ENCODE results near the gene PPP2CA. TPM values are rescaled to one million over a fixed set of nuclear protein-coding genes. Genes with fewer than 3 reads are reported as not detected.

Gene PPP2CA
- total and polyA plus RNA-seq, 9 of the 15 experiments (the other 6 are each of a cell fraction or from before 2014, with no cell fraction given), result 23.0 to 257 (median 109) TPM

DNA sequence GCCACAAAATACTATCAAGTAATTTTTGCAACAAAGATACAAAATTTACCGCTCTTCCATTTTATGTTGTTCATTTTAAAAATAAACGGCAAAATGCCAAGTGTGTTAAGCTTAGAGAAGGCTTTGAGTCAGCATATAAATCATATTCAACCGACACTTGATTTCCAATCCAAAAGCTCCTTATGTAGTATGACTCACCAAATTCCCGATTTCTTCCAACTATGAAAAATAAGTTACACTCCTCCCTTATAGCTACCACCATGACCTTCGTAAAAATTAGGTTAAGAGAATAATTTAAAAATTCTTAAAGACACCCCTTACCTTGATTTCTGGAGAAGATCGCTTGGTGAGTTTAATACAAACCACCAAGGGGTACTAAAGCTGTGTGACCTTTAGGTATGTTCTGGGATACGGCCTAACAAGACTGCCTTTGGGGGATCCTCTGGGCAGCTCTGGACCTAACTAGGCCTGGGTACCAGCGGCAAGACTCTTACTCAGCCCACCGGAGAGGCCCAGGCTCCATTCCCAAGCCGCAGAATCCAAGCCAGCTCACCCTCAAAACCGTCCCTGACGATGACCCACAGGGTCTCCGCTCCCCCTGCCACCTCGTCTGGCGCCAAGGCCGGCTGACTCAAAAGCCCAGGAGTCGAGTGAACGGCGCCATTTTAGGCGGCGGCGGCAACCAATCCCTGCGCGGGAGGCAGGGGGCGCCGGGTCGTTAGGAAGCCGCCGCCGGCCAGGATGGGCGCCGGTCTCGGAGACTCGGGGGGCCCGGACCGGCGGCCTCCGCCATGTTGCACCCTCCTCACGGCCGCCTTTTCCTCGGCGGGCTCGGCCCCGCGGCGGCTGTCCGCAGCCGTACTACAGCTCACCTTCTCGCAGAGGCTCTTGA lies 739 bp downstream of the PPP2CA start (continued):
- TF ChIP-seq E2F6 (IDR thresholded peaks at IDR 0.05; ENCODE audit: borderline replicate concordance in 1 of 2, extremely low read depth in 1 of 2, insufficient read depth in 1 of 2, insufficient read length in 1 of 2, low read depth in 1 of 2, low read length in 1 of 2, poor library complexity in 1 of 2, severe bottlenecking in 1 of 2) (peak in 1 of 2 experiments; percentile 49), DPF2 (IDR thresholded peaks at IDR 0.05) (peak; percentile 14; the same call in 1 of the 2 replicates), HLTF (IDR thresholded peaks at IDR 0.05) (no peak; the same call in 1 of the 2 replicates), ZBTB2 (IDR thresholded peaks at IDR 0.05) (no peak), NR2C1 (IDR thresholded peaks at IDR 0.05) (no peak), NR2C1 (tag; IDR thresholded peaks at IDR 0.05) (no peak), ZNF316 (IDR thresholded peaks at IDR 0.05) (peak; percentile 71), CREM (IDR thresholded peaks at IDR 0.05; ENCODE audit: low read depth) (peak; percentile 13; the same call in 1 of the 2 replicates), L3MBTL2 (IDR thresholded peaks at IDR 0.05) (peak; percentile 70), ZNF695 (CRISPR knock-in tag; IDR thresholded peaks at IDR 0.05) (no peak), ATF2 (CRISPR knock-in tag; IDR thresholded peaks at IDR 0.05) (no peak), SMARCB1 (IDR thresholded peaks at IDR 0.05; ENCODE audit: insufficient read length, low read depth) (no peak), NR3C1 (CRISPR knock-in tag; IDR thresholded peaks at IDR 0.05) (0 out of 2 replicates have a peak, but pooled peaks have one; percentile 38), ILK (tag; IDR thresholded peaks at IDR 0.05; ENCODE audit: borderline replicate concordance, low read depth) (no peak), NCOR1 (IDR thresholded peaks at IDR 0.05) (0 out of 2 replicates have a peak, but pooled peaks have one; percentile 6), GATAD2B (IDR thresholded peaks at IDR 0.05; ENCODE audit: borderline replicate concordance) (0 out of 2 replicates have a peak, but pooled peaks have one; percentile 29), CHD1 (IDR thresholded peaks at IDR 0.05; ENCODE audit: low read length) (peak; percentile 99), PTBP1 (IDR thresholded peaks at IDR 0.05; ENCODE audit: low read depth, low read length) (no peak), ZNF76 (CRISPR knock-in tag; IDR thresholded peaks at IDR 0.05; ENCODE audit: borderline replicate concordance) (no peak), BDP1 (IDR thresholded peaks at IDR 0.05; ENCODE audit: insufficient read depth, insufficient read length) (no peak), HNRNPH1 (optimal IDR thresholded peaks at IDR 0.05; ENCODE audit: low read depth, low read length) (no peak)
- TF ChIP-seq, protein P1, sequence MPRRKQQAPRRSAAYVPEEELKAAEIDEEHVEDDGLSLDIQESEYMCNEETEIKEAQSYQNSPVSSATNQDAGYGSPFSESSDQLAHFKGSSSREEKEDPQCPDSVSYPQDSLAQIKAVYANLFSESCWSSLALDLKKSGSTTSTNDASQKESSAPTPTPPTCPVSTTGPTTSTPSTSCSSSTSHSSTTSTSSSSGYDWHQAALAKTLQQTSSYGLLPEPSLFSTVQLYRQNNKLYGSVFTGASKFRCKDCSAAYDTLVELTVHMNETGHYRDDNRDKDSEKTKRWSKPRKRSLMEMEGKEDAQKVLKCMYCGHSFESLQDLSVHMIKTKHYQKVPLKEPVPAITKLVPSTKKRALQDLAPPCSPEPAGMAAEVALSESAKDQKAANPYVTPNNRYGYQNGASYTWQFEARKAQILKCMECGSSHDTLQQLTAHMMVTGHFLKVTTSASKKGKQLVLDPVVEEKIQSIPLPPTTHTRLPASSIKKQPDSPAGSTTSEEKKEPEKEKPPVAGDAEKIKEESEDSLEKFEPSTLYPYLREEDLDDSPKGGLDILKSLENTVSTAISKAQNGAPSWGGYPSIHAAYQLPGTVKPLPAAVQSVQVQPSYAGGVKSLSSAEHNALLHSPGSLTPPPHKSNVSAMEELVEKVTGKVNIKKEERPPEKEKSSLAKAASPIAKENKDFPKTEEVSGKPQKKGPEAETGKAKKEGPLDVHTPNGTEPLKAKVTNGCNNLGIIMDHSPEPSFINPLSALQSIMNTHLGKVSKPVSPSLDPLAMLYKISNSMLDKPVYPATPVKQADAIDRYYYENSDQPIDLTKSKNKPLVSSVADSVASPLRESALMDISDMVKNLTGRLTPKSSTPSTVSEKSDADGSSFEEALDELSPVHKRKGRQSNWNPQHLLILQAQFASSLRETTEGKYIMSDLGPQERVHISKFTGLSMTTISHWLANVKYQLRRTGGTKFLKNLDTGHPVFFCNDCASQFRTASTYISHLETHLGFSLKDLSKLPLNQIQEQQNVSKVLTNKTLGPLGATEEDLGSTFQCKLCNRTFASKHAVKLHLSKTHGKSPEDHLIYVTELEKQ (CRISPR knock-in tag; IDR thresholded peaks at IDR 0.05), result no peak

All from K562 (cell line).